GM21723 (cell line): ENCODE data around the gene LGR6.
"Not testable (repeated sequence)": the region's sequence is repeated elsewhere in the genome, so short reads cannot be mapped to it uniquely, and the experiment has no call there.

Experiments used
- ATAC-seq: cut with Tn5 transposase; IDR thresholded peaks from one replicate; pipeline ENCODE4 v1.9.1; 2021; ENCODE audit warnings: mild to moderate bottlenecking, moderate library complexity; ENCODE audit not compliant: unreplicated experiment

LGR6 gene

GRCh38 chr1:202172015-202172355 is 21.6 kb upstream of the LGR6 start:
- ATAC-seq, result no peak

GRCh38 chr1:202173993-202174392 is 19.6 kb upstream of the LGR6 start:
- no peak for ATAC-seq

- ATAC-seq, result no peak
These were observed 16.4 kb upstream of the LGR6 start for GRCh38 chr1:202176949-202177927.

GRCh38 chr1:202179828-202180750 is 13.5 kb upstream of the LGR6 start:
- no peak for ATAC-seq

- not testable (repeated sequence) for ATAC-seq
These were observed 12.9 kb upstream of the LGR6 start for GRCh38 chr1:202180751-202181139.

GRCh38 chr1:202181586-202181985 is 12.0 kb upstream of the LGR6 start:
- no peak for ATAC-seq

- no peak for ATAC-seq
These were observed 11.3 kb upstream of the LGR6 start for GRCh38 chr1:202182040-202182877.

GRCh38 chr1:202184750-202185460 is 8.7 kb upstream of the LGR6 start:
- no peak for ATAC-seq

GRCh38 chr1:202186327-202186726 is 7.3 kb upstream of the LGR6 start:
- no peak for ATAC-seq

- no peak for ATAC-seq
These were observed 6.4 kb upstream of the LGR6 start for GRCh38 chr1:202187041-202187671.

GRCh38 chr1:202187697-202188407 is 5.7 kb upstream of the LGR6 start:
- no peak for ATAC-seq

- ATAC-seq, result peak; percentile 53
These were observed 4.4 kb upstream of the LGR6 start for GRCh38 chr1:202189001-202189790.

GRCh38 chr1:202189918-202190715 is 3.5 kb upstream of the LGR6 start:
- ATAC-seq, result no peak

- not testable (repeated sequence) for ATAC-seq
These were observed 2.2 kb upstream of the LGR6 start for GRCh38 chr1:202191391-202191790.

- peak; percentile 64 for ATAC-seq
These were observed 607 bp upstream of the LGR6 start for GRCh38 chr1:202192770-202193613.

GRCh38 chr1:202194328-202194648 is 689 bp downstream of the LGR6 start:
- no peak for ATAC-seq
